AG08396 (cell line): ENCODE data around the gene AUTS2.

Experiments
- DNase-seq: peaks from one replicate; pipeline ENCODE4 v3.0.0; 2012; ENCODE audit warnings: low spot score, mixed read lengths

Gene AUTS2

DNA sequence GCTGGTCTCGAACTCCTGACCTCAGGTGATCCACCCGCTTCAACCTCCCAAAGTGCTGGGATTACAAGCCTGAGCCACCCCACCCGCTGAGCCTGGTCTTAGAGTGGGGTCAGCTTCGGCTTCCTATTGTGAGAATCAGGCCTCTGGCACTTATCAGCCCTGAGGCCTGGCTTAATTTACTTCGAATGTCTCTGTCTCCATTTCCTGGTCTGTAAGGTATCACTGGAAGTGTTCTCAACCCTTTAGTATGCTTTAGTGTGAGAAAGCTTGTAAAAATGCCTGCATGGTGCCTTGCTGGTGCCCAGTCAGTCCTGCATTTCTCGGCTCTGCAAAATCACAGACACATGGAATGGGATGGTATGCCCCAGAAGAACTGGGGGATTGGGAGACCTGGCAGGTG lies 862.3 kb downstream of the AUTS2 start:
- DNase-seq = no peak

DNA sequence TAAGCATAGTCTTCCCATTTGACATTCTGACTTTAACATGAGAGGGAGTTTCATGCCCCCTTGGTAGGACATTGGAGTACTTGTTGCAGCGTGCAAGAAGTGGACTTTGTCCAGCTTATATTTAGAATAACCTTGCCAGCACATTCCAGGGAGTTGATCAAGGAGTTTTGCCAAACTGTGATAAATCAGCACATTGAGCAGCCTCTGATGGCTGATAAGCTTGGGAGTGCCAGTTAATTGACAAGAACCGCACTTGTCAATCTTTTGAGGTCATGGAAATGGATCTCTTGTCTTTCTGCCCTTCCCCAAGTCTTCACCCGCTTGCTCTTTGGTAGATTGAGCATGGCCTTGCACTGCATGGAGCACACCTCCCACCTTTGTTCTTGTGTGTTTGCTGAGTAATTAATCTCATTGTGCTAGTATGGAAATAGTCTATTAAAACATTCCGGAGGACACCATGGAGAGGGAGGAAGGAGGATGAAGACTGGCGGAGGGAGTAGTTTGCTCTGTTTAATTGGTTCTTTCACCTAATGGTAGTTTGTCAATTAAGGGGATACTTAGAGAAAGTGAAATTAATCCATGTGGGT lies 865.2 kb downstream of the AUTS2 start:
- DNase-seq = no peak

DNA sequence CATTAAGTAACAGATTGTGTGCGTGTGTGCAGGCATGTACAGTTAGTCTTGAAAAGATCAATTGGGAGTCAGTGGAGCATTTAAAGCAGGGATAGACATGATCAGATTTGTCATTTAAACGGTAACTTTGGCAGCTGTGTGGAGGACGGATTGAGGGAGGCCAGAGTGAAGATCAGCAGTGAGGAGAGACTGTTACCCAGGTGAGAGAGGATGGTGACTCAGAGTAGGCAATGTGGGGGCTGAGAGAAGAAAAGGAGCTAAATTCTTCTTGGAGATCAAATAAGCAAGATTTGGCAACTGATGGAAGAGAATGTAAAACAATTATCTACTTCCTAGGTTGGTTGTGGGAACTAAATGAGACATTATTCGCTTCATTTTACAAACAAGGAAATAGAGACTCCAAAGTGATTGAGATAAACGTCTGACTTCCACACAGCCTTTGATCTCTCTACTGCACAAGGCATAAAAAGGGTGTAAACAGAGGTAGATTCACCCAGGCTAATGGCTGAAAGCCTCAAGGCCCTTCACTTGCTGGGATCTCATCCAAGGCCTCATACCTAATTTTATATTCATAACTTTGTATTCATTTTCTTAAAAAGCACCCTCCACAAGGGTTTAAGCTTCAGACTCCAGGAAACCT lies 868.6 kb downstream of the AUTS2 start:
- DNase-seq = no peak

DNA sequence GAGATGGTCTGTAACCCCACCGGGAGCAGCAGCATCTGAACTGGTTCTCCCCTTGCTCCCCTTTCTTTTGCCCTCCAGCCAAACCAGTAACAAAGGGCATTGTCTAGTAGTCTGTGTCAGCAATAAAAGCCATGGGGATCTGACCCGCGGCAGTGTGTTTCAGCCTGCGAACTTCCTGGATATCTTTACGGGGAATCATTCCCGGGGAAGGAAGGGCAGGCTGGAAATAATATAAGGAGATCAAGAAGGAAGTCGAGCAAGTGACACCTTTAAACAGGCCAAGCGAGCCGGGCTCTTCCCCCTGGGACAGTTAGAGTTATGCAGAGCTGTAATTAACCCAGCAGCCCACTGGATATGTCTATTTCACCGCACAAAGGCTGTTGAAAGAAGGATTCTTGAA lies 872.5 kb downstream of the AUTS2 start:
- DNase-seq = no peak

DNA sequence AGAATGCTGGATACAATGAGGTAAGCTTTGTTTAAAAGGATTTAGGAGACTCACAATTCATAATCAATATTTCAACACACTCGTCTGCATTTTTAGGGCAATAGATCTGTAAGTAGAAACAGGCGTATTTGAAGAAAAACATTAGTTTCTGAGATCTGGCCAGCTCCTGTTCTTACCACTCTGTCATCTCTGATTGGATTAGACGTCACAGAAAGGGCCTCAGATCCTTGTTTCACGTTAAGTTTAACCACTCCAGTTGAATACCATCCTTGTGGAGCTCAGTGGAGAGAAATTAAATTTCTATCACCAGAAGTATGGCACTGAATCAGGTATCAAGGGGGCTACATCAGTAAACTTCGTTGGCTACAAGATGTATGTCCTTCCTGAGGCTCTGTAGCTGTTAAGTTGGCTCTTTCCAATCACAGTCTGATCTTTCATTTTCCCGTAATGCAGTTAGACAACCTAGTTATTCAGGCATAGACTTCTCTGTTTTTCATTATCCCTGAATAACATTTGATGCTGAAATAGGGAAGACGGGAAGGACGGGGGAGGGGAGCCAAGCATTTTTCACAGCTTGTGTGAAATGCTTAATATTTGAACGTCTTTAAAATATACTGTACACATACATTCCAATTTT lies 874.4 kb downstream of the AUTS2 start:
- DNase-seq = no peak

DNA sequence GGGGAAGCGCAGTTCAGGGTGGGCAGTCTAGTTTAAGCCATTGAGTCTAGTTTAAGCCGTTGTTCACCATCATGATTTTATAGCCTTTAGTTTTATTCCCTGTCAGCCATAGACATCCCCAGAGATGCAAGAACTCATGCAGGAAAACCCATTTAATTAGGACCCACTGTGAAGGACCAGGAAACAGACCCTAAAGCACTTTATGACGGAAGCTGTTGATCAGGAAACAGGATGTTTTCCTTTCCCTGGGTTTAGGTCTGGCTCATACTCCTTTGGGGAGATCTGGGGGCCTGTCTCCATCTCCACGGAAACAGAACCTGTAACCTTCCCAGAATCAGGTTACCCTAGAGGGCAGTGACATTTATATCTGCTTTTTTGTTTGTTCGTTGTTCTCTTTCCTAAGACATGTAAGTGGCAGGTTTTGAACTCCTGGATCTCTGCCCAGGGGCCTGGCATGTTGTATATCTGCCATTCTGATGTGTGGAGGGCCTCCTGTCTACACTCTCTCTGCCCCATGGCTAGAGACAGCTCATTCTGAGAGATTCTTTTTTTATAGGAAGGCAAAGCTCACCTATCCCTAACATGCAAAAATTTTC lies 876.5 kb downstream of the AUTS2 start:
- no peak for DNase-seq

DNA sequence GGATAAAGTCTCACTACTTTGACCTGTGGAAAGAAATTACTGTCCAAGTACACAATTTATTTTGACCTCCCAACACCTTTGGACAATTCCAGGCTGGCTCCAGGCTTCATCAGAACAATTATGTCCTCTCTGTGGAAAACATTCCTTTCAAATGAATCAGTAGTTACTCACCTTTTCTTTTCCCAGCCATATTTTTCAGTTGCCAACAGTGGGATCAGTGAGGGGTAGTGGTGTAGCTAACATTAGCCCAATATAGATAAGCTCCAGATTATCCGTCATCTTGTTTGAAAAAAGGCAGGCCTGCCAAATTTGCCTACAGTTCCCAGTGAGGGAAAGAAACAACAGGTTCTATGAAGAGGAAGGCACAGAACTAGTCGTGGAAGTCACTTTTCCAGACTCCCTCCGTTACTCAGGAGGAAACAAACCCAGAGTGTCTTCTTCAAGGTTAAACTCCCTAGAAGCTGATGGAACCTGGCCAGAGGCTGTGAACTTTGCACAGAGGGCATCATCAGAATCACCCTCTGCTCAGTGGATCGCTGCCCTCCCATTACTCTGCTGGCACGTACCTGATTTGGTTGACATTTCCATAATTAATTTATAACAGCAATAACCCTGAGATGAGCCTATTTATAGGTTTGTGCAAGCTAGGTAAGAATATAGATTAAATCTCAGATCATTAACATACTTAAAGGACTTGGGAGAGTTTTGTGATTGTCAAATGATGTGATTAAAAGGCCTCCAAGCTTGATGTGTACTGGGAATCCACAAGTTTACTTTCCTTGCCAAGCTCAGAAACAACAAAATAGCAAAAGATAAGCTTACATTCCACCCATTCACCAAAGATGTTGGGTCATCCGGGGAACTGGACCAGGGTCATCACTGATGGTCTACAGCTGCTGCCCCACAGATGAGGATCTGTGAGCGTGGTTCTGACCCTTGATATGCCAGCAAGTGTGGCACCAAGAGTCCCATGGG lies 879.0 kb downstream of the AUTS2 start:
- no peak for DNase-seq

DNA sequence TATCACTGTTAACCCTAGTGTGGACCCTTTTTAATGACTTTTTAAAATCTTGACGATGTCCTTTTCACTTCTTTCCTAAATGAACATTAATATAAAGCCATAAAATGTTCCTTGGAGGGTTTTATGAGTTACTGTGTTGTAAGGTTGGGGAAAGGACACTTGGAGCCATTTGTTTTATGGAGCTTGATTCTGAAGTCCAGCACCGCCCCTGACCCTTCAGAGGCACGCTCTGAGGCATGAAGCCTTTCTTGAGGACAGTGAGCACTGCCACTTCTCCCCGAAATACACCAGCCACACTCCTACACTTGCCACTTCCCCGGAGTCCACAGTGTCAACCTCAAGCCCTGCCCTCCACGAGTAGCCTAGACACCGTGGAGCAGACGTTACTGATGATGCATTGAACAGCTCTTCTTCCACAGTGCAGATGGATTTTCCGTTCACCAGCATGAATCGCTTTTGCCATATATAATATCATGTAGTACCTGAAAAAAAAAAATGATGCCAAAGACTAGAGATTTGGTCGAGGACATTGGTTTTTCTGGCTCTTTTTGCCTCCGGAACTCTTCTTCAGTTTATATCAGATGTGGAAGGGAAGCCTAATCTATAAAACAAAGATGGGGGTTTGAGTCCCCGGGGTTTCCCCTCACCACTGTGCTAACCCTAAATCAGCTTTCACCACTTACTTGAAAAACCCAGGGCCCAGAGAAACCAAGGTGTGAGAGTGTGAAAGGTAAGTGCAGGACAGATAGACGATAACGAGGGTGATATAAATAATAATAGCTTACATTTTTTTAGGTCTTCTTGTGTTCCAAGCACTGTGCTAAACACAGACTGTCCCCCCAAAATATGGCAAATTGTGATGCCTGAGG lies 881.1 kb downstream of the AUTS2 start:
- no peak for DNase-seq

DNA sequence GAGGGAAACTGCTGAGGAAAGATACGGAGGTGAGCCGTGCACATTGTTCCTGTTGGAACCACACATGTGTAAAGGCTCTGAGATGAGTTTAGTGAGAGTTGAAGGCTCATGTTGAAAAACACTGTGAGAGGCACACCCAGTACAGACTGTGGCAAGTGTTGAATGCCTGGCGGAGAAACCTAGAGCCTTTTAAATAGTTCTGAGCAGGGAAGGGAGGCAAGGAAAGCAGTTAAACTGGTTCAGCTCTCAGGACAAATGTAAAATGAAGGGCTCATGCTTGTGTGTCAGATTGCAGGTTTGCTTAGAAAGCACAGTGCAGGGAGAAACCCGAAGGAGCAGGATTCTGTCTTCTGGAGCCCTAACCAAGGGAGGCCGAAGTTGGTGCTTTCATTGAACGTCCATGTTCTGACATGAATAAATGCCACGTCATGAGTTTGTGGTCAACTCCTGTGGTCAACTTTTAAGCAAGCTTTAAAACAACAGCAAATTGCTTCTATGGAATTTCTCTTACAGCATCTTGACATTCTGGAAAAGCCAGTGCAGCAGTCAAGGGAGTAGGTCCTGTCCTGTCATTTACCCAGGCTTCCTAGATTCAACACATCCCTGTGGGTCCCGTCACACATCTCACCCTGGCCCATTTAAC lies 882.8 kb downstream of the AUTS2 start:
- DNase-seq = no peak

DNA sequence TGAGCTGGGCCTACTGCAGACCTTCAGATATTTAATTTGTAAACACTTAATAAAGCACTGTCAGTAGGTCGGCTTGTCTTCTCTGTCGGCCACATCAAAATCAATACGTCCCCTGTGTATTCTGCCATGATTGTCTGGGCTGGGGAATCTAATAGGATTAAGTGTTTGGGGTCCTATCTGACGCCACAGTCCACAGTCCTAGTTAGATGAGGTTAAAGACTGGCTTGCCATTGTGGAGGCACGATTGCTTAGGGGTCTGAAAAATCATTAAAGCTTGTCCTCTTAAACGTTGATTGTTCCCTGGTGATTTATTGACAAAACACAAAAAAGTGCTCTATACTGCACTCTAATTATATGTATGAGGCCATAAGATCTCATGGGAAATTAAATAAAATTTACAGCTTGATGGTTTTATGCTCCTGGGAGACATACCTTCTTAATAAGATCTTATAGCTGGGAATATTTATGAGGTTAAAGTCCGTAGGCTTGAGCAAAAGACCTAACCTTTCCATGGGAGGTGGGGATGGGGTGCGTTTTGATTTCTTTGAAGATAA lies 883.4 kb downstream of the AUTS2 start:
- DNase-seq = no peak

DNA sequence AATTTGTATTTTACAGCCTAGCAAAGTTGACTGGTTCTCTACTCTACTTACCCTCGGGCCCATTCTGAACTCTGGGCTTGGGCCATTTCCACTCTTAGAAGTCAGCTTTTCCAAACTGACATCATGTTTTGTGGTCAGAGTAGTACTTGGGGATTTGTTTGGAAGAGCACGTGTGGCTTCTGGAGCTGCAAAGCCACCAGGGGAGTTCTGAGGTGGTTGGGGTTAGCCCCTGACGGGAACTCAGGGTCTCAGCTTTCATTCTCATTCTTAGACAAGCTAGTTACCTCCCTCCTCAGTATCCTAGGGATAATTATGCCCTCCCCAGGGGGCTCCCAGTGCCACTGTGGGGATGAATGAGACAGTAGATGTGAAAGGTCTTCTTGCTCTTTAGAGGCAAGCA lies 886.0 kb downstream of the AUTS2 start:
- DNase-seq = no peak

DNA sequence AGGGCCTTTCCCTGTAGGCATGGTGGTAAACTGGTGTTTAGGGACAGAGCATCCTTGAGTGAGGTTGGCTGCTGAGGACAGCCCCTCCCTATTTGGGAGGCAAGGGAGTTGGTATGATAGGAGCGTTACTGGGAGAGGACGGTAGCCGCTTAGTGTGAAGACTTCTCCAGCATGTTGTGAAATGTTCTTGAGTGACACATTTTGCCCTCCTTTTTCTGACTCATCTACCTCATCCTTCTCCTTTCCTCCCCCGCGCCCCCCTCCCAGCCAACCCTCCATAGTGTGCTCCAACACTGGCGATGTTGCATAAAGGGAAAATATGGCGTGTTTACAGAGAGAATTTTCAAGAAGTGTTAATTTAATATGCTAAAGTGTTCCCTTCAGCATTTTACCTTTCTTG lies 888.7 kb downstream of the AUTS2 start:
- no peak for DNase-seq

DNA sequence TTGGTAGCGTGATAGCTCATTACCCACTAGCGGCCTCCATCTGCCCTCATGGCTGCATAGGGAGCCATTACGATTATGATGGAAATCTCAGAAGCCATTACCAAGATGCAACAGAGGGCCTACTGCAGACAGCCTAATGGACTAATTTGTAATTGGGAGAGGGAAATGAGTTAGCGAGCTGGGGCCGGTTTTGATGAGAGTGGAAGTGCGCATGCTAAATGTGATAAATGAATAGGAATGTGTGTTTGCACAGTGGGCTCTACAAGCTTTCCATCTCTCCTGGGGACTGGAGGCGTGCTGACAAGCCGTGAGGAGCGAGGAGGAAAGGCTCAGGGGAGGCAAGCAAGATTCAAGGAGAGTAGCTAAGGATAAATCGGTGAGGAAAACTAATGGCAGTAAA lies 889.2 kb downstream of the AUTS2 start:
- no peak for DNase-seq

DNA sequence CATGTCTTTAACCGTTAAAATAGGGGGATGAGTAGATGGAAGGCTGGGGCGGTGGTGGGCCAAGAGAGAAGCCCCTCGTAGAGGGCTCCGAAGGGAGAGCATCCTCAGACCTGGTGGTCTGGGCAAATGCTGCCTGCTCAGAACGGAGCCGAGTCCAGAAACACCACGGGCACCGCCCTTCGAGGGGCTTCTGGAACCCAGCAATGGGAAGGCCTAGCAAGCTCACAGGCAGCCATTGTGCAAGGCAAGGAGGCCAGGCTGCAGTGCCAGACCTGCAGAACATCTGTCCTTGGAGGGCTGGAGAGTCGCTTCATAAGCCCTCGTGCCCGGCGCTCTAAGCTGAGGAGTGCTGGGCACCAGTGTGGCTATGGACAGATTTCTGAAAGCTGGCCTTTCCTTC lies 889.6 kb downstream of the AUTS2 start:
- no peak for DNase-seq

DNA sequence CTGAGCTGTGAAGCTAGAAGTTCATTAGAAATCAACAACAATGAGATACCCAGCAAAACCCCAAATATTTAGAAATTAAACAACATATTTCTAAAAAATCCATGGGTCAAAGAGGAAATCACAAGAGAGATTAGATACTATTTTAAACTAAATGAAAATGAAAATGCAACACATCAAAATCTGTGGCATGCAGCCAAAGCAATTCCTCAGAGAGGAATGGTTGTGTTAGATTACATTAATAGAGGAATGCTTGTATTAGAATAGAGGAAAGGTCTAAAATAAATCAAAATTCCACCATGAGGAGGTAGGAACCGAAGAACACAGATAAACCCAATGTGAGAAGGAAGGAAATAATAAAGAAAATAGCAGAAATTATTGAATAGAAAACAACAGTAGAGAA lies 891.5 kb downstream of the AUTS2 start:
- DNase-seq = no peak

DNA sequence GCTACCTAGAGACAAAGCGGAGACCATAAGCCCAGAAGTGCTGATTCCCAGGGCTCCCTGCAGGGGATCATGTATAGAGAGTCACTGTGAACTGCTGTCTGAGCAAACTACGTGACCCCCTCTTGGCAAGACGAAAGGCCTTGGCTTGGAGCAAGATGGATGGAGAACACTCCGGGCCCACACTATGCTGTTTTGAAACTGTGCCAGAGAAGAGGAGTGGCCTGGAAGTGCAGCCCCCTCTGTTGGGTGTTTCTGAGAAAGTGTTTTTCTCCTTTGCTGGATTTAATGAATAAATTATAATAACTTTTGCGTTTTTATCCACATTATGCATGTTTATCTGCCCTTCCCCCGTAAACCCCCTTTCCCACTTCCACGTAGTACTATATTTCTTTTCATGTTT lies 894.4 kb downstream of the AUTS2 start:
- DNase-seq = no peak

DNA sequence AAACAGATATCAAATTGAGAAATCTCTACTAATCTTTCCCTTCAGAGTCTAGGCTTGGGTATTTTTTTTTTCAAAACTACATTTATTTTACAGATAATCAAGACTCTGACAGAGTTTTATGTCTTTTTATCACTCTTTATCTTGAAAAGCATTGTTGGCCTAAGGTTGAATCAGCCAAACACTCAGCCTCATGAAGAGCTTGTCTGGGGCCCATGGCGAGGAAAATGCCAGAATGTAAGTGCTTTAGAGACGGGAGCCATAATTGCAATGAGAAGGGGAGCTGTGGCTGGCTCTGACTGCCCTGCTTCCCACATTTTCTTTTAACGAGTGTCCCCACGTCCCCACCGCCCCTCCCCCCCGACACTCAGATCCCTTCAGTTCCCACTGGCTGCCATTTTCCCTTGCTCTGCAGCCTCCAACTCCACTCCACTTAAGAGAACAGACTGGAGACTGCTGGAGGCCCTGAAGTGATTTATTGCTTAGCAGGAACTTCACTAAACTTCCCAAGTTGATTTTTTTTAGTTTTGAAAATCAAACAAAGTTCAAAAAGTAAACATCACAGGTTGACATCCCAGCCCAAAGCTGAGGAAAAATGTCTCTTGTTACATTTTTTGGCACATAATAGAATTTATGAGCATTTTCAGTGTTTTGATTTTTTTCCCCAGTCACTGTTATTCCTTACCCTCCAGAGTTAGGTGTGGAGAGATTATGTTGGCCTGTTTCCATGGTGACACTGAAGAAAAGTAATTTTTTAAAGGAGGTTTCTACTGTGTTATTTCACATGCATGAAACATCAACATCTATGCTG lies 896.2 kb downstream of the AUTS2 start:
- no peak for DNase-seq

DNA sequence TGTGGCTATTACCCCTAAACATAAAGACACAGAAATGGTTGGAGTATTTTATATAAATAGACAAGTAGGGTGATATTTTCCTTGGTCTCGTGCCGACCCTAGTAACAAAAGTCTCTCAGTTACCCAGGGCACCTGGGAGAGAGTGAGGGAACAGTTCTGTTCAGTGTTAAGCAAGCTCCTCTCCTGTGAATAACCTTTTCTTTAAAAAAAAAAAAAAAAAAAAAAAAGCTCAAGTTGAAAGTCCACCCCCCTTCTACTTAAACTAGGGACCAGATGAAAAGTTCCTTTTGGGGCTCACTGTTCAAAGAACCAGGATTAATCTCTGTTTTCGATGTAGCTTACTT lies 896.7 kb downstream of the AUTS2 start:
- no peak for DNase-seq

DNA sequence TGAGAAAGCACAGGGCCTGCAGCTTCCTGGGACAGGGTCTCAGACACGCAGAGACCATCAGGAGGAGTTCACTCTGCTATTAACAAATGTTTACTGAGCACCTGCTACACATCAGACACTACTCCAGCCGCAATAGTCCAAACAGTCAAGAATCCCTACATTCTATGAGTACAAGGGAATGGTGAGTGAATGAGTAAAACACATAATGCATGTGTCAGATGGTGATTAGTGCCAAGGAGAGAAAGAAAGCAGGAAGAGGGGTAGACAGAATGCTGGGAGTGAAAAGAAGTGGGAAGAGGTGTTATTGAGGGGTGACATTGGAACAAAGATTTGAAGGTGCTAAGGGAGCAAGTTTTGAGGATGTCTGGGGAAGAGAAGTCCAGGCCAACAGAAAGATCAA lies 899.5 kb downstream of the AUTS2 start:
- no peak for DNase-seq
